Colonic mucosa (tissue), 4 donors: ENCODE data around the gene THSD4. TPM values are rescaled to one million over a fixed set of nuclear protein-coding genes. Genes with fewer than 3 reads are reported as not detected.

Experiments used
- DNase-seq: peaks from one replicate; pipeline ENCODE4 v3.0.0-alpha.2; 2020
- H3K27ac ChIP-seq: fragments of 200-600 bp; one replicate; pipeline ENCODE4 v1.8.0; 2021
- H3K27me3 ChIP-seq: fragments of 200-600 bp; one replicate; pipeline ENCODE4 v1.8.0; 2021
- H3K36me3 ChIP-seq: fragments of 200-600 bp; one replicate; pipeline ENCODE4 v1.8.0; 2021
- H3K4me1 ChIP-seq: fragments of 200-600 bp; one replicate; pipeline ENCODE4 v1.8.0; 2021; ENCODE audit warnings: mild to moderate bottlenecking
- H3K4me3 ChIP-seq: fragments of 200-600 bp; one replicate; pipeline ENCODE4 v1.8.0; 2021
- H3K9ac ChIP-seq, 2 donors: one replicate each; pipeline ENCODE4 v1.7.0; 2013; ENCODE audit warnings: control low read depth in 2 of 2, low read depth in 2 of 2, low read length in 2 of 2
- H3K9me3 ChIP-seq: fragments of 200-600 bp; one replicate; pipeline ENCODE4 v1.8.0; 2021
- CTCF ChIP-seq: fragments of 200-600 bp; IDR thresholded peaks from one replicate; pipeline ENCODE4 v1.8.0; 2022; ENCODE audit warnings: antibody characterized with exemption, mild to moderate bottlenecking
- intact Hi-C: fragments of 100-400 bp; cut with DNase I; formaldehyde crosslinking; loops from one replicate; pipeline ENCODE4 v1.14.1; 2022
- total RNA-seq, 2 donors: library from RNA; stranded (reverse); fragmentation: NEBNext Ultra II Directional in 1 of 2; extraction: Animal tissue kit (Norgen Biotek cat#: 25700) in 1 of 2; gene quantifications; one replicate each; pipeline ENCODE4 v1.2.1, GENCODE V29; 2021
- donor health status: healthy.
- donor health status: DM: no; HTN: no; CAD: no.
- donor health status: DM: no; HTN: no; CAD: no.

The THSD4 gene
- total RNA-seq, 2 donors from 2014 or later, result 18.8 to 23.5 TPM

DNA sequence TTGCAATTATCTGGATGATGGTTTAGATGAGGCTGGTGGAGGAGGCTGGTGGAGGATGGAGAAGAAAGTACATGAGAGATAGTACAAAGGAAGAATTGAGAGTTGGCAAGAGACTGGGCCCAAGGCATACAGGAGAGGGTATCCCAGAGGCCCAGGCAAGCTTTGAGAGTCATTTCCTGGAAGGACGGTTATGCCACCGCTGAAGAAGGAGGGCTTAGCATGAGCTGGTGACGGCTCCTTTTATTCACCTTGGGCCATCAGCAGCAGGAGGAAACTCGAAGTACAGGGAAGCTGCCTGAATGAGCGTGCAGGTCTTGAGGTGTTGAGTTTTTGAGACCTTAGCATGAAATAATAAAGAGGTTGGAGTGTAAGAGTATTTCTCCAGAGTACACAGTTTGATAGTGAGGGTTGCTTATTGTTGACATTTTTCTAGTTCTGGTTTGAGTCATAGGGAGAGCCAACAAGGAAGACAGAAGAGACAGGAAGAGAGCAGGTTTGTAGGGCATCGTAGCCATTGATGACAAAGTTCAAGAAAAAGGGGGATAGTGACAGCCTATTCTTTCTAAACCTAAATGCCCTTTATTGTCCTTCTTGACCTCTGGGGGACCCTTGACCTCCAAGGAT is 13.8 kb downstream of the THSD4 start:
- no peaks in the 10 kb centered on the region for H3K9me3 ChIP-seq
- H3K4me1 ChIP-seq, result peaks cover 4% of the 10 kb centered on the region
- H3K36me3 ChIP-seq, result no peaks in the 10 kb centered on the region
- intact Hi-C loops, result no loop called here
- H3K4me3 ChIP-seq, result no peak overlapping the region
- H3K9ac ChIP-seq, result no peak overlapping the region
- no peak for TF ChIP-seq CTCF
- H3K27ac ChIP-seq, result no peak overlapping the region
- no peaks in the 10 kb centered on the region for H3K27me3 ChIP-seq
- DNase-seq, result no peak

DNA sequence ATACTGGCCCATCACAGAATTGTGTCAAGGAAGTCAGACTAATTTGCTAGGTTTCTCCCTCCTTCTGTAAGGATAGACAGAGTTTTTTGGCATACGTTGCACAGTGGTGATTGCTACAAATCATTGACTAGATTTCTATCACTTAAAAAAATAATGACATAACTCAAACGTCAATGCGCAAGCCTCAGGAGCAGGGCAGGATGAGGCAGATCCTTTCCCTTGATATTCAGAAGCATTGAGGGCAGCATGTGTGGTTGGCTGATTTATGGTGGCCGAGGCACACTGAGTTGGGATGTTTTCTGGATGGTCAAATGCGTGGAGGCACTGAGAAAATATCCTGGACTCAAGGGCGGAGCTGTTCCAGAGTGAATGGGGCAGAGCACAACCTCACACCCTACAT is 14.4 kb downstream of the THSD4 start:
- H3K36me3 ChIP-seq, result no peaks in the 10 kb centered on the region

DNA sequence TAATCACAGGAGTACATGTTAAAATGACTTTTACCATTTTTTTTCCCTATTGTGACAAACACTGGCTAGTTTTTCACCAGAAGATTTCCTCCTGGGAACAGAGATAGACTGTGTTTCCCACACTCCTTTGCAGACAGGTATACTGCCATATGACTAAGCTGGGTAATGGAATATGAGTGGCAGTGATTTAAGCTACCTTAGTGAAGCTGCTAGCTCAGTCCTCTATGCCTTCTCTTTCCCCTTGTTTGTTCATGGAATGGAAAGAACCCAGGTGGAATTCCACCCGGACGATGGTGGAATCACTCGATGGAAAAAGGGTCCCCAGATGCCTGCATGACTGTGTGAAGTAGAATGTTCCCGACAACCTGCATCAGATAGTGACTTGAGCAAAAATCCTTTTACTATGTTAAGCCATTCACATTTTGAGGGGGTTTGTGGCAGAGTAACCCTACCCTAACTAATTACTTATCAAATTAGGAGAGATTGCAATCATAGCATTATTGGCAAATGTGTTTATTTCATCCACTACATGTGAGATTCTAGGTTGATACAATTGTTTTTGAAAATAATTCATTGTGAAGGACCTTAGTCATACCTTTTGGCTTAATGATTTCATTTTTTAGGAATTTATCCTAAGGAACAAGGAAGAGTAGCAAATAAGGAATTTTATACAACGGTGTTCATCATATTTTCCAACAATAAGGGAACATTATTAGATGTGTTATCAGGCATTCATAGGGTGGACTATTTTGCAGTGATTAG is 16.5 kb downstream of the THSD4 start:
- intact Hi-C loops, result no loop called here
- Histone ChIP-seq H3K9me3 (no peaks in the 10 kb centered on the region), H3K36me3 (no peaks in the 10 kb centered on the region), H3K9ac (no peak overlapping the region), H3K4me1 (no peaks in the 10 kb centered on the region), H3K27ac (no peak overlapping the region), H3K4me3 (no peak overlapping the region), H3K27me3 (no peaks in the 10 kb centered on the region)
- no peak for TF ChIP-seq CTCF
- DNase-seq, result no peak

More for the DNA sequence above, 14.4 kb downstream of the THSD4 start:
- H3K9ac ChIP-seq, result no peak overlapping the region
- H3K27me3 ChIP-seq, result no peaks in the 10 kb centered on the region
- intact Hi-C loops, result no loop called here
- H3K27ac ChIP-seq, result no peak overlapping the region
- H3K9me3 ChIP-seq, result no peaks in the 10 kb centered on the region
- DNase-seq, result no peak
- H3K4me1 ChIP-seq, result peaks cover 4% of the 10 kb centered on the region
- TF ChIP-seq CTCF, result no peak
- H3K4me3 ChIP-seq, result no peak overlapping the region

- no peak for TF ChIP-seq CTCF
- Histone ChIP-seq H3K9ac (no peak overlapping the region), H3K27ac (no peak overlapping the region)
Observed at GRCh38 chr15:71133747-71134472, 18.6 kb downstream of the THSD4 start.

GRCh38 chr15:71136159-71136783 is 21.0 kb downstream of the THSD4 start:
- H3K9ac ChIP-seq, result no peak overlapping the region
- no peak for TF ChIP-seq CTCF
- no peaks in the 10 kb centered on the region for H3K9me3 ChIP-seq
- intact Hi-C loops, result no loop called here
- no peaks in the 10 kb centered on the region for H3K36me3 ChIP-seq
- H3K4me3 ChIP-seq, result no peak overlapping the region
- no peak for DNase-seq
- no peaks in the 10 kb centered on the region for H3K4me1 ChIP-seq
- no peak overlapping the region for H3K27ac ChIP-seq
- no peaks in the 10 kb centered on the region for H3K27me3 ChIP-seq

More at GRCh38 chr15:71133747-71134472, 18.6 kb downstream of the THSD4 start:
- Histone ChIP-seq H3K36me3 (no peaks in the 10 kb centered on the region), H3K27me3 (no peaks in the 10 kb centered on the region), H3K4me3 (no peak overlapping the region), H3K9me3 (no peaks in the 10 kb centered on the region), H3K4me1 (no peaks in the 10 kb centered on the region)
- DNase-seq, result no peak
- intact Hi-C loops, result no loop called here
